Urothelium cell line (cell line): ENCODE data around the gene IFT27.

Experiments used
- DNase-seq: peaks from one replicate; pipeline ENCODE4 v3.0.0; 2011; ENCODE audit warnings: low spot score, mixed read lengths
- FAIRE-seq: peaks from 2 replicates; lab custom pipeline; 2011; peaks lifted over from hg19 to GRCh38; lab: Jason Lieb, UNC

The IFT27 gene

DNA sequence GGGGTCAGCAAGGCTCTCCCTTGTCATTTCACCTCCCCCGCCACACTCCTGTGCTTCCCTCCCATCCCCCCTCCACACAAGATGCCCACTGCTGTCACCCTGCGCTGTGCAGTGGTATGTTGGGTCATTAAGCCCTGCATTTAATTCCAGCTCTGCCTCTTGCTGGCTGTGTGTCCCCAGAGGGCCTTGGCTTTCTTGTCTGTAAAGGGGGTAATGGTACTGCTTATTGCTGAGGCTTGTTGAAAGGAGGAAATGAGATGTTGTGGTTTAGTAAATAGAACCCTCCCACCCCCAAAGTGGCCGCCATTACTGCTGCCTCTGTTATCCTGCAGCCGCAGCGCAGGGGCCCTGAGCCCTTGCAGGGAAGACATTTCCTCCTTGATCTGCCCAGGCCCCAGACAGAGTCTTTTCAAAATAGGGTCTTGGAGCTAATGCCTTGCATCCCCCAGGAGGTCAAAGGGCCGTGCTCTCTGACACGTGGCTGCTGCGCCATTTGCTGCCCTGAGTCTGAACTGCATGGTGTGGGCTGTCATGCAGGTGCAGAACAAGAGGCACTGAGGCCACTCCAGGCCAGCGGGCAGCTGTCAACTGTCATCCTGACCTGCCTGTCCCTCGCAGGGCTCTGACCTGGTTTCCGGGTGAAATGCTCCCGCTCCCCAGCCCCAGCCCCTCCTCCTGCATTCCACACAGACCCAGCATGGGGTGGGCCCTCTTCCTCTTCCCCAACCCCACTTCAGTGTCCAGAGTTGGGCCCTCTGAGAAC is 22.2 kb upstream of the IFT27 start:
- FAIRE-seq = no peak
- no peak for DNase-seq

DNA sequence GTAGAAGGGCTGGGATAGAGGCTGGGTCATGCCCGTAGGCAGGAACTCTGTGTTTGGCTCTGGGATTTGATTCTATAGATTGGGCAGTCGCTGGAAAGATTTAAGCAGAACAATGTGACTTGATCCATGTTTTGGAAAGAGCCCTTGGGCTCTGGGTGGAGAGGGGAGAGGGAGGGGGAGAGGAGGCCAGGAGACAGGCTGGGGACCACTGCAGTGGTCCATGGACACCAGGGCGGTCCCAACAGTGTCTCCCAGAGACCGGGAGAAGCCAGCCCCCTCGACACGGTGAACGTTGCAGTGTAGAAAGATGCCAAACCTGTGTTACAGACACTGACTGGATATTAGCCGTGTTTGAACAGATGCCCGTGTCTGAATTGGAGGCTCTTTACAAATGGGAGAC is 21.5 kb upstream of the IFT27 start:
- peak; percentile 27 for FAIRE-seq
- DNase-seq = no peak

DNA sequence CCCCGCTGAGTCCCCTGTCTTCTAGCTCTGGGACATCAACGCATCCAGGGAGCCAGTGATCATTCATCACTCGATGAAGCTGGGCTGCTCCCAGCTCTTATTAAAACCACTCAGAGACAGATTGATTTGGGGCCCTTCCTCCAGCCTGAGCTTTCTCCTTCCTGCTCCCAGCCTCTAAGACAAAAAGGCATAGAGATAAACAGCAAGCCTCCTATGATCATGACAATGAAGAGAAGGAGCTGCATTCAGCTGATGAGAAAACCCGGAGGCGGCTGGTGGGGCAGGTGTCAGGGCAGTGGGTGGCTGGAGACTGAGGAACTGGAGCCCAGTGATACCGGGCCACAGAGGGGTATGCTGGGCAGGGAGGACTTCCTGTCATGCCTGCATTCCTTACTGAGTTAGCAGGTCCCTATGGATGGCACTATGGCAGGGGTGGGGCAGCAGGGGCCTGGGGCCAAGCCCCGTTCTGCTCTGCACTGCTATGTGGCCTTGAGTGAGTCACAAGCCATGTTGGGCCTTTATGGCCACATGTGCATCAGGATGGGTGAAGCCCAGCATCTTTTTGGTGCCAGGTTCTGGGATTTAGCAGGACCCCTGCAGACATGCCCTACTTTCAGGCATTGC is 20.7 kb upstream of the IFT27 start:
- FAIRE-seq (no peak), DNase-seq (no peak)

GRCh38 chr22:36795633-36796032 is 19.7 kb upstream of the IFT27 start:
- DNase-seq (peak; percentile 27), FAIRE-seq (no peak)

GRCh38 chr22:36790648-36791047 is 14.7 kb upstream of the IFT27 start:
- DNase-seq (no peak), FAIRE-seq (no peak)

GRCh38 chr22:36787204-36787988 is 11.5 kb upstream of the IFT27 start:
- no peak for DNase-seq
- no peak for FAIRE-seq

GRCh38 chr22:36783743-36784142 is 7.8 kb upstream of the IFT27 start:
- FAIRE-seq = peak; percentile 77
- no peak for DNase-seq

- FAIRE-seq (peak; percentile 52), DNase-seq (peak; percentile 93)
Observed at GRCh38 chr22:36781656-36782627, 6.0 kb upstream of the IFT27 start.

- FAIRE-seq (no peak), DNase-seq (no peak)
Observed at GRCh38 chr22:36778020-36778419, 2.1 kb upstream of the IFT27 start.

DNA sequence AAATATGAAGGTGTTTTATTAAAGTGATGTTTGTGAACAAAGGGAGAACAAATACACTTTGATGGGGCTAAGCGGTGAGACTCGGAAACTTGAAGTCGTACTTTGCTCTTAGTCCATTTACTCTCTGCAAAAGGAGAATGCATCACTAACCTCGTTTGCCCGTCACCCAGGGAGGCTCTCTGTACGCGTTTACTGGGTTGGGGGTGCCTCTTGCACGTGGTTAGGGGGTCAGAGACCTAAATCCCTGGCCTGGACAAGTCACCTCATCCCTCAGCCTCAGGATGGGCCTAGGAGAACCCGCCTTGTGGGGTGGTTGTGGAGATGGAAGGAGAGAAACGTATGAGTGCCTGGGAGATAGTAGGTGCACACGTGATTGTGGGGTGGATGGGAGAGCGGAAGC is 803 bp upstream of the IFT27 start:
- DNase-seq (no peak), FAIRE-seq (no peak)

GRCh38 chr22:36775586-36775963 is 344 bp downstream of the IFT27 start:
- FAIRE-seq = no peak

DNA sequence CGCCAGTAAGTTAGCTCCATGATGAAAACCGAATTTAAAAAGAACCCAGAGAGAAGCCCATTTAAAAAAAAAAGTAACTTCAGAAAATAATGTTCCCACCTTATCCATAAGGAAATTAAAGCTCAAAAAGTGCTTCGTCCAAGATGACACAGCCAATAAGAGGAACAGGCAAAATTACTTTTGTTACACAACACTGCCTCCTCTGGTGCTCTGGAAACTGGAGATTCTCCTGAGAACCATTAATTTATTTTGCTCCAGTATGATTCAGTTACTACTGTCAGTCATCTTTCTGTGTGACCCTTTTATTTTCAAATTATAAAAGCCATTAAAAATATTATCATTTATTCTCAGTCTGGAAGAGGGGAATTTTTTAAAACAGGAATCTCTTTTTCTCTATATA is 2.0 kb downstream of the IFT27 start:
- no peak for DNase-seq
- FAIRE-seq = no peak

More at GRCh38 chr22:36775586-36775963, 344 bp downstream of the IFT27 start:
- peak; percentile 37 for DNase-seq

- FAIRE-seq (no peak), DNase-seq (no peak)
Observed at GRCh38 chr22:36772451-36772850, 3.5 kb downstream of the IFT27 start.

- DNase-seq (no peak), FAIRE-seq (no peak)
Observed at GRCh38 chr22:36771356-36772063, 4.4 kb downstream of the IFT27 start.

DNA sequence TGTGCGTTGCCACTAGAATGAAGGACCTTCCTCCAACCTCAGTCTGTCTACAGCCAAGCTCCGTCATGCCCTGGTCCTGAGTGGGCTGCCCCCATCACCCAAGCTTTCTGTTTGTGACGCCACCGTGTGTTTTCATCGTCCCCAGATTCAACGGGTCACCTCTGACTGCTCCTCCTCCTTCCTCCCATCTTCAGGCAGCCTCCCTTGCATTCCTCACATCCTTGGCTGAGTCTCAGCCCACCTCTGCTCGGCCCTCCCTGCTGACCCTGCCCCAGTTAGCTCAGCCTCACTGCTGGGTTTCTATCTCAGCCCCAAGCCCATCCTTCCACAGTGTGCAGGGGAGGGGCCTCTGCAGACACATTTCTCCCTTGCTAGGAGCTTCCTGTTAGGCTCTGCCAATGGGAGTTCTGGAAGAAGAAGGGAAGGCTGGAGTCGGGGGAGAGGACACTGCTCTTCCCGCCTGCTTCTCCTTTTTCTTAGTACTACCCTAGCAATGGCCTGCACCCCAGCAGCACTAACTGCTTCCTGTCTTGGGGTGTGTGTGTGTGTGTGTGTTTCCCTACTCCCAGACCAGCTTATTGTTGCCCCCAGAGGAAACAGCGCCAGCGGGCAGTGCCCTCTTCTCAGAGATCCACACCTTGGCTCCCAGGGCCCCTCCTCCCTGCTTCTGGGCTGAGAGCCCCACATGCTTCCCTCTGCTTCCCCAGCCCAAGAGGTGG is 5.2 kb downstream of the IFT27 start:
- FAIRE-seq = peak; percentile 69

DNA sequence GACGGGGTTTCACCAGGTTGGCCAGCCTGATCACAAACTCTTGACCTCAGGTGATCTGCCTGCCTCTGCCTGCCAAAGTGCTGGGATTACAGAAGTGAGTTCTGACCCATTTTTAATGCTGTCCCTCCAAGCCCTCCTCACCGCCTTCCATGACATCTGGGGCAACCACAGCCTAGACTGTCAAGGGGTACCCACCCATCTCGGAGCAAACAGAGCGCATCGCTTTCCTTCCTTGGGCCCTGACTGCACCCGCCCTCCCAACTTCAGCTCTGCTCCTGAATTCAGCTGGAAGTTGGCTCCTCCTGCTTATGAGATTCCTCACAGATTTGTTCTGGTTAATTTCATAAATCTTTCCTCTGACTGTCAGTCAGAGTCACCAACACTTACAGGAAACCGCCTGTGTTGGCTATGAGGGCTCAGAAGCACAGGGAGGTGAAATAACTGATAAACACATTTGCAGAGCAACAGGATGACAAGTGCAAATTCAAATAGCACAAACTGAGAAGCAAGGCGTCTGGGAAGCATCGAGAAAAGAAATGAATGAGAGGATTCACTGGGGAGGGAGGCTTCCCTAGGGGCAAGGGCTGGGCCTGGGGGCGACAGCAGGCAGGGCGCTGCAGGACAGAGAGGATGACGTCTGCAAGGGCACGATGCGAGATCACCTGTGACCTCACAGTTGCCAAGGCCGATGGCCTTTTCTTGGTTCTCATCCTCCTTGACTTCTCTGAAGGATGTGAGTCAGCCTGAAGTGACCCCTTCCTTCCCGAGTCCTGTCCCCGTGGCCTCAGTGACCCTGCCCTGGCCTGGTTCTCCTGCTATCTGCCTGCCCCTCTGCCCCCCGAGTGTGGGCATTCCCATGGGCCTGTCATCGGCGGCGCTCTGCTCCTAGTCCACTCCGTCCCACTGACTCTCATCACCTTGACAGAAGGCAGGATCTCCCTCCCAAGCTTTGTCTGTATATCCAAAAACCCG is 6.1 kb downstream of the IFT27 start:
- FAIRE-seq (no peak), DNase-seq (no peak)

More for the DNA sequence above, 5.2 kb downstream of the IFT27 start:
- no peak for DNase-seq

DNA sequence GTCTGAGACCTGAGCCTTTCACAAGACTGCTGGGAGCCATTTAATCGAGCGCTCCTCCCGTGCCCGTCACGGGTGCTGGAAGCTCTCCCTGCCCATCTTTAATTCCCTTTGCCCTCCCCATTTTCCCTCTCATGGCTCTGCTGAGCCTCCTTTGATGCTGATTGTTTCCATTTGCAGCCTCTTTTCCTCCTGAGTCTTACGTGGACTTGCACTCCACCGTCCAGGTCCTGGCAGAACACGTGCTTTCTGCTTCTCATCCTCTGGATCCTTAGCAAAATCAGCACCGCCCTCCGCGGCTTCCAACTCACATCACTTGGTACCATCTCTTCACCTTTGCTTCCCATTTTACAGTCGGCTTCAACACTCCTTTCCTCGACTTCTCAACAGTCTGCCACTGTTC is 7.3 kb downstream of the IFT27 start:
- FAIRE-seq = no peak

DNA sequence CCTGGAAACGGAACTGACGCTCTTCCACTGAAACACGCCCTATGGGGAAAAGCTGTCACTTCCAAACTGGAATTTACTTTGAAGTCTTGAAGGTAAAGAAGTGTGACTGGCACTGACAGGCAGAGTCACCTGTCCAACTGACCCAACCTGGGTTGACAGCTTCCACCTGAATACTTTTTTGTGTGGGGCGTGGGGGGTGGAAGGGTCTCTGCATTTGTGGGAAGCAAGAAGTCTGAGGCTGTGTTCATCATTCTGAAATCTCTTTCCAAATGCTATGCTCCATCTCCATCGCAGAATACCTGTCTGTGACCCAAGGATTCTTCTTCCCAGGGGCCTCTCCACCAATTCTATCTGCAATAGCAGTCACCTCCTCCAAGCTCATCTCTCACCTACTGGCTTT is 7.8 kb downstream of the IFT27 start:
- no peak for FAIRE-seq
- no peak for DNase-seq

More for the DNA sequence above, 7.3 kb downstream of the IFT27 start:
- DNase-seq = no peak
